Stimulated activated naive CD8-positive, alpha-beta T cell treated with anti-CD3 and anti-CD28 coated beads, Interleukin-15, amount 100 ng/mL, for 72 hours (primary cell): ENCODE results near the gene EFHC1.

Experiments used
- ATAC-seq: fragments of 150-1000 bp; cut with Tn5 transposase; 2 replicates; pipeline ENCODE4 v1.10.0; 2021; ENCODE audit warnings: mild to moderate bottlenecking, moderate library complexity
- DNase-seq, 2 donors: peaks; one replicate each; pipeline ENCODE4 v3.0.0; 2021 to 2022
- H3K27ac Mint-ChIP-seq, 2 donors: one replicate each; pipeline ENCODE4 v1.8.0; 2022; ENCODE audit warnings: mild to moderate bottlenecking in 2 of 2, mixed read lengths in 2 of 2, moderate library complexity in 2 of 2
- H3K27me3 Mint-ChIP-seq: one replicate; pipeline ENCODE4 v1.8.0; 2022; ENCODE audit warnings: mixed read lengths
- H3K4me1 Mint-ChIP-seq: one replicate; pipeline ENCODE4 v1.8.0; 2022; ENCODE audit warnings: mild to moderate bottlenecking, mixed read lengths
- H3K4me3 Mint-ChIP-seq, 2 donors: one replicate each; pipeline ENCODE4 v1.8.0; 2022; ENCODE audit warnings: mild to moderate bottlenecking in 2 of 2, mixed read lengths in 2 of 2, moderate library complexity in 1 of 2
- H3K9me3 Mint-ChIP-seq, 2 donors: one replicate each; pipeline ENCODE4 v1.8.0; 2022; ENCODE audit warnings: mixed read lengths in 2 of 2

Gene EFHC1

DNA sequence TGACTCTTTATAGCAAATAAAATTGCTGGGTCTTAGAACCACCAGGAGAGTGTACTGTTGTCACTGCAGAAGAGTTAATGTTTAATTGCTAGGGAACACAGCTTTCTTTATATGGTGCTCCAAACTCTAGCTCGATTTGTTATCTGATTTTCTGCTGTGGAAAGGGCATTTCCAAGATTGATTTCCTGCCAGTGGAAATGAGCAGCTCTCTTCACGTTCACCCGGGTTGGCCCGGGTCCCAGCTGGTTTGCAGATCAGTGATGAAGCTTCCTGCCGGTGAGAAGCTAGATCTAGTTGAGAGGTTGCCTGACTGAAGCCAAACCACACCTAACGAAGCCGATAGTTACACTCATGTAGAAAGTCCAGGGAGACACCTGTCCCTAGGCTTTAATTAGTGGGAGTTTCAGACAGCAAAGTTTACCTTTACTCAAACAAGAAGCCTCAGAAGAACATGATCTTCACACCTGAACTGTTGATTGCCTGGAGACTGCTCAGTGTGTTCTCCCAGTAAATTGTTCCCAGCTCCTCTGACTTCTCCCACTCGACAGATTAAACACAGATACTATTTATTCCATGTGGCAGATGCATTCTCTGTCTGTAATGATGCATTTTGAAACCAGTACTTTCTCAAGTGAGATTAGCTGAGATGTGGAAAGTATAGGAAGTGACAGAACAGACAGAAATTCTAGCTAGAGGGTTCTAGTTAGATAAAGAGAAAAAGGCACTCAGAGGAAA is 30.3 kb upstream of the EFHC1 start:
- H3K27ac Mint-ChIP-seq = peak overlapping the region; percentile 82 to 89

DNA sequence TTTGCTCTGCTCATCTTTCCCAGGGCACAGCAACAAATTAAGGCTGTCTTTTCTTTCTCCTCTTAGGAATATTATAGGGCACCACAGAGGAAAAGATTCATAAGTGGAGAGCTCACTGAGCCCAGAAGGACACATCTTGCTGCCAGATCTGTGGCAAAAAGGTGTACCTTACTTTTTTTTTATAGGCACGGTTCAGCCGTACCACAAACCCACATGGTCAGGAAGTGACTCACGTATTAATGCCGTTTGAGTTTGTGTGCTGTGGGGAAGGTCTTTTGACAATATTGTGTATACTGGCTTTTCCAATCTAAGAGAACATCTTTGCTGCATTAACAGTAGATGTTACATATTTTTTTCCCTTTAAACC is 29.8 kb upstream of the EFHC1 start:
- peak; percentile 66 for ATAC-seq
- peak; percentile 68 to 70 for DNase-seq
- Mint-ChIP-seq H3K9me3 (peaks cover 3 to 5% of the 10 kb centered on the region in 2 donors), H3K4me1 (peaks cover 77% of the 10 kb centered on the region), H3K27ac (peak overlapping the region; percentile 82 to 89), H3K27me3 (no peaks in the 10 kb centered on the region), H3K4me3 (peak overlapping the region; percentile 72 to 76)

More for the DNA sequence above, 30.3 kb upstream of the EFHC1 start:
- ATAC-seq = peak; percentile 74
- DNase-seq = peak; percentile 64 to 67
- no peaks in the 10 kb centered on the region for H3K27me3 Mint-ChIP-seq
- H3K4me3 Mint-ChIP-seq = peak overlapping the region; percentile 72 to 76
- peaks cover 8 to 10% of the 10 kb centered on the region in 2 donors for H3K9me3 Mint-ChIP-seq
- H3K4me1 Mint-ChIP-seq = peaks cover 77% of the 10 kb centered on the region

GRCh38 chr6:52391599-52391998 is 28.5 kb upstream of the EFHC1 start:
- H3K9me3 Mint-ChIP-seq = peaks cover 0 to under 1% of the 10 kb centered on the region in 2 donors
- no peak for DNase-seq

DNA sequence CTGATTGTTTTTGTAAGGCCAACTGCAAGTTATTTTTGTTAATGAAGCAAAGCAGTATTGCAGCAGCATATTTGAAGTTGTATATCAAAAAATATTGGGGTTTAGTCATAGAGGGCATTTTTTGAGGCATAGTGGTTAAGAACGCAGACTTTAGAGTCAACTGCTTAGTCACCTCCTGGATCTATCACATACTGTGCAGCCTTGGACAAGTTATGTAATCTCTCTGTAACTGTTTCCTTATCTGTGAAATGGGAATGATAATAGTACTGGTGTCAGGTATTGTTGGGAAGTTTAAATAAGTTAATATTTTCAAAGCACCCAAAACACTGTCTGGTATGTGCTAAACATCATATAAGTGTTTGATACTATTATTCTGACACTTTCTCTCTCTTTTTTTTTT is 27.2 kb upstream of the EFHC1 start:
- no peak overlapping the region for H3K27ac Mint-ChIP-seq
- H3K27me3 Mint-ChIP-seq = no peaks in the 10 kb centered on the region
- peak; percentile 34 for ATAC-seq
- H3K4me1 Mint-ChIP-seq = peaks cover 97% of the 10 kb centered on the region
- no peak for DNase-seq
- no peak overlapping the region for H3K4me3 Mint-ChIP-seq
- no peaks in the 10 kb centered on the region for H3K9me3 Mint-ChIP-seq

More at GRCh38 chr6:52391599-52391998, 28.5 kb upstream of the EFHC1 start:
- H3K4me1 Mint-ChIP-seq = peaks cover 83% of the 10 kb centered on the region
- no peaks in the 10 kb centered on the region for H3K27me3 Mint-ChIP-seq
- ATAC-seq = no peak
- H3K4me3 Mint-ChIP-seq = no peak overlapping the region
- H3K27ac Mint-ChIP-seq = no peak overlapping the region

DNA sequence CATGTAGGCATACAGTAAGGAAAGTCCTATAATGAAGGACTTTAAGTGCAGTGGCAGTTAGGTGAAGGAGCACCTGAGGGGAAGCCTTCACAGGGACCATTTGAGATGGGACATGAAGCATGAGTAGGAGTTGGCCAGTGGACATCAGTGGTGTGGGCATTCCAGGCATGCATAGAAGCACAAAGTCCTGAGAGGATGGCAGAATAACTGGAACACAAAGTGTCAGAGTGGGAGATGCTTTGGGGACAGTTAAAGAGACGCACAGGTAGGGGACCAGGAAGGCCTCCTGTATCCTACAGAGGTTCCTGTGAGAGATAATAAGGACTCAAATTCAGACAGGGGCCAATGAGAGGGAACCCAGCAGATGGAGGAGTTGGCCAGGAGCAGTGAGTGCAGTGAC is 26.4 kb upstream of the EFHC1 start:
- DNase-seq (no peak), ATAC-seq (peak; percentile 1)
- H3K9me3 Mint-ChIP-seq = no peaks in the 10 kb centered on the region
- H3K4me1 Mint-ChIP-seq = peaks cover 100% of the 10 kb centered on the region
- no peaks in the 10 kb centered on the region for H3K27me3 Mint-ChIP-seq
- peak overlapping the region; percentile 61 to 76 for H3K4me3 Mint-ChIP-seq
- peak overlapping the region; percentile 66 to 87 for H3K27ac Mint-ChIP-seq

- Mint-ChIP-seq H3K27ac (peak overlapping the region; percentile 66 to 87), H3K4me3 (peak overlapping the region; percentile 61 to 76), H3K27me3 (no peaks in the 10 kb centered on the region), H3K9me3 (no peaks in the 10 kb centered on the region), H3K4me1 (peaks cover 100% of the 10 kb centered on the region)
- DNase-seq (peak in 1 of 2 donors; percentile 71), ATAC-seq (peak; percentile 83)
These were observed 25.9 kb upstream of the EFHC1 start for GRCh38 chr6:52394251-52394666.

DNA sequence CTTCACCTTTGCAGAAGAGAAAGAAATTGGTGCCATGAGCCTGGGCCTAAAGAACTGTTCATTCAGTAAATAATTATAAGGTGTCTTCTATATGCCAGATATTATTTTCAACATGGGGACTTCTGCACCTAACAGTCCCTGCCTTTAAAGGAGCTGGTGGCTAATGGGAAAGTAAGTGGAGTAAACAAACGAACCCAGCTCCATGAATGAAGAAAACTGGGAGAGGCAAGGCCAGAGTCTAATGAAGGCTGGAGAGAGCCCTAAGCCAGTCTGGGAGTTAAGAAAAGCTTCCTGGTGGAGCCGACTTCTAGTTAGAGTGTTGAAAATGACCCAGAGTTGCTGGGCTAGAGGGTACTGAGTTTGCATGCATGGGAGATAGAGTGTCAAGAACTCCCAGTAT is 24.2 kb upstream of the EFHC1 start:
- DNase-seq = no peak
- Mint-ChIP-seq H3K4me1 (peaks cover 100% of the 10 kb centered on the region), H3K27me3 (no peaks in the 10 kb centered on the region), H3K4me3 (peak overlapping the region; percentile 24 to 29), H3K27ac (peak overlapping the region; percentile 42 to 77), H3K9me3 (no peaks in the 10 kb centered on the region)
- no peak for ATAC-seq

GRCh38 chr6:52399511-52400312 is 20.4 kb upstream of the EFHC1 start:
- peaks cover 77% of the 10 kb centered on the region for H3K4me1 Mint-ChIP-seq
- peak overlapping the region in 1 of 2 donors; percentile 19 for H3K4me3 Mint-ChIP-seq
- ATAC-seq (peak; percentile 59), DNase-seq (no peak)
- H3K9me3 Mint-ChIP-seq = no peaks in the 10 kb centered on the region
- peak overlapping the region in 1 of 2 donors; percentile 80 for H3K27ac Mint-ChIP-seq
- no peaks in the 10 kb centered on the region for H3K27me3 Mint-ChIP-seq

DNA sequence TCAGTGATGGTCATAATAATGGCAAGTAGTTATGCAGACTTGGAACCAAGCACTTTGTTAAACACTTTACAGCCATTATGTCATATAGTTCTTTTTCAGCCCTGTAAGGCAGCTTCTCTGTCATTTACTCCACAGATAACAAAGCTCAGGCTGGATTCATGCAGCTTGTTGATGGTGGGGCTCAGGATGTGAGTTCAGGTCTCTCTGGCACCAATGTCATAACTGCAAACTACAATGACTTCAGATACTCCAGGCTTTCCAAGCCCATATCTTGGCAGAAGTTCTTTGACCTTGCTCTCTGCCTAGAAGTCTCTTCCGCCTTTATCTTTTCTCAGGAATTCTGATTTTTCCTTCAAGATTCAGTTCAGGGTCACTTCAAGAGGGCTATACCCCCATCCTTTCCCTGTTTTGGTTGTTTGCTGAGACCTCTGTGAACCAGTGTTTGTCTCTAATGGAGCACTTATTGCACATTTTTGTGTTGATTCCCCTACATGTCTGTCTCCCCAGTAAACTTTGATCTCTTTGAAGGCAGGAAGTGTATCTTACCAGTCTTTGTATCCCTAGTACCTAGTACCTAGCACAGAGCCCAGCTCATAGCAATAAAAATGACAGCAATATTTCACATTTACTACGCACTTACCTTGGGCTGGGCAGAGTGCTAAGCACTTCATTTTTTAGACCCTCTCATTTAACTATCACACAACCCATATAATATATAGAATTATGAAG is 19.7 kb upstream of the EFHC1 start:
- ATAC-seq (no peak), DNase-seq (no peak)
- Mint-ChIP-seq H3K9me3 (no peaks in the 10 kb centered on the region), H3K27me3 (no peaks in the 10 kb centered on the region), H3K27ac (peak overlapping the region; percentile 35 to 46), H3K4me3 (peak overlapping the region in 1 of 2 donors; percentile 23), H3K4me1 (peaks cover 69% of the 10 kb centered on the region)

GRCh38 chr6:52403086-52403485 is 17.1 kb upstream of the EFHC1 start:
- DNase-seq (no peak), ATAC-seq (no peak)
- Mint-ChIP-seq H3K27me3 (no peaks in the 10 kb centered on the region), H3K9me3 (no peaks in the 10 kb centered on the region), H3K4me3 (no peak overlapping the region), H3K27ac (peak overlapping the region in 1 of 2 donors; percentile 19), H3K4me1 (peaks cover 43% of the 10 kb centered on the region)

GRCh38 chr6:52403627-52404026 is 16.5 kb upstream of the EFHC1 start:
- peaks cover 42% of the 10 kb centered on the region for H3K4me1 Mint-ChIP-seq
- H3K4me3 Mint-ChIP-seq = peak overlapping the region in 1 of 2 donors; percentile 3
- no peaks in the 10 kb centered on the region for H3K27me3 Mint-ChIP-seq
- H3K9me3 Mint-ChIP-seq = no peaks in the 10 kb centered on the region
- DNase-seq (no peak), ATAC-seq (no peak)
- peak overlapping the region in 1 of 2 donors; percentile 37 for H3K27ac Mint-ChIP-seq

GRCh38 chr6:52405243-52405642 is 14.9 kb upstream of the EFHC1 start:
- no peak for DNase-seq
- Mint-ChIP-seq H3K4me1 (peaks cover 38% of the 10 kb centered on the region), H3K9me3 (no peaks in the 10 kb centered on the region), H3K27me3 (no peaks in the 10 kb centered on the region), H3K27ac (no peak overlapping the region), H3K4me3 (no peak overlapping the region)
- no peak for ATAC-seq

- Mint-ChIP-seq H3K4me1 (peaks cover 29% of the 10 kb centered on the region), H3K27me3 (no peaks in the 10 kb centered on the region), H3K27ac (no peak overlapping the region), H3K4me3 (no peak overlapping the region), H3K9me3 (no peaks in the 10 kb centered on the region)
- DNase-seq (no peak), ATAC-seq (peak; percentile 85)
These were observed 12.7 kb upstream of the EFHC1 start for GRCh38 chr6:52407467-52407866.

- H3K9me3 Mint-ChIP-seq = no peaks in the 10 kb centered on the region
- DNase-seq (no peak), ATAC-seq (no peak)
- no peak overlapping the region for H3K4me3 Mint-ChIP-seq
- peaks cover 26% of the 10 kb centered on the region for H3K4me1 Mint-ChIP-seq
- H3K27ac Mint-ChIP-seq = peak overlapping the region in 1 of 2 donors; percentile 42
- H3K27me3 Mint-ChIP-seq = no peaks in the 10 kb centered on the region
These were observed 10.6 kb upstream of the EFHC1 start for GRCh38 chr6:52409499-52409898.

DNA sequence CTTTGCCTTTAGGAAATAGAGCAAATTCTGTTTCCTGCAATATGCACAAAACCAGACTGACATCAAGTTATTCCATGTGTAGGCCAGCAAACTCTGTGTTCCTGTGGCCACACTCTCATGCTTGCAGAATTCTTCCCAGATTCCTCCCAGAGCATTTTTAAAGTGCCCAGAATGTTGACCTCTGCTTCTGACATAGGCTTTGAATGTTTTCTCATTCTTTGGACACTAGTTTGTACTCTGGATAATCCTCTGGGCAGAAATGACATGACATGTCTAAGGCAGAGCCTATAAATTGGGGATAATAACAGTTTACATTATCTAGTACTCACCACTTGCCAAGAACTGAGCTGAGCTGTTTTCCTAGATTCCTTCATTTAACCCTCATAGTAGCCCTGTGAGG is 9.2 kb upstream of the EFHC1 start:
- ATAC-seq = no peak
- Mint-ChIP-seq H3K9me3 (no peaks in the 10 kb centered on the region), H3K27me3 (no peaks in the 10 kb centered on the region), H3K27ac (no peak overlapping the region), H3K4me3 (no peak overlapping the region), H3K4me1 (peaks cover 39% of the 10 kb centered on the region)
- no peak for DNase-seq
